Astrocyte (in vitro differentiated cells and primary cell): Measurements from ENCODE around the gene PLCL1. TPM values are rescaled to one million over a fixed set of nuclear protein-coding genes. Genes with fewer than 3 reads are reported as not detected.

Source experiments
- DNase-seq: peaks from one replicate; pipeline ENCODE4 v3.0.0-alpha.2; 2010; ENCODE audit warnings: low read depth
- FAIRE-seq: peaks from 2 replicates; lab custom pipeline; 2011; peaks lifted over from hg19 to GRCh38; lab: Jason Lieb, UNC
- H2AFZ ChIP-seq: 2 replicates; pipeline ENCODE4 v1.6.0; 2012; ENCODE audit warnings: low read depth, low read length, inconsistent platforms
- H3K27ac ChIP-seq: 2 replicates; pipeline ENCODE4 v1.5.1; 2011; ENCODE audit warnings: low read depth, low read length, inconsistent platforms
- H3K27me3 ChIP-seq: 2 replicates; pipeline ENCODE4 v1.6.0; 2011; ENCODE audit warnings: low read length, inconsistent platforms; ENCODE audit not compliant: insufficient read depth
- H3K36me3 ChIP-seq: 2 replicates; pipeline ENCODE4 v1.5.1; 2011; ENCODE audit warnings: low read length, inconsistent platforms; ENCODE audit not compliant: insufficient read depth
- H3K4me1 ChIP-seq: 2 replicates; pipeline ENCODE4 v1.5.1; 2011; ENCODE audit warnings: low read length, inconsistent platforms; ENCODE audit not compliant: insufficient read depth
- H3K4me2 ChIP-seq: 2 replicates; pipeline ENCODE4 v1.6.0; 2012; ENCODE audit warnings: low read length, inconsistent platforms
- H3K4me3 ChIP-seq: 2 replicates; pipeline ENCODE4 v1.5.1; 2011; ENCODE audit warnings: low read depth, mild to moderate bottlenecking, low read length, inconsistent platforms; ENCODE audit not compliant: insufficient read depth
- H3K79me2 ChIP-seq: 2 replicates; pipeline ENCODE4 v1.6.0; 2012; ENCODE audit warnings: mild to moderate bottlenecking, low read length, inconsistent platforms; ENCODE audit not compliant: insufficient read depth
- H3K9ac ChIP-seq: 2 replicates; pipeline ENCODE4 v1.6.0; 2012; ENCODE audit warnings: mild to moderate bottlenecking, low read length, inconsistent platforms
- H3K9me3 ChIP-seq: 2 replicates; pipeline ENCODE4 v1.5.1; 2012; ENCODE audit warnings: low read depth, mild to moderate bottlenecking, low read length, inconsistent platforms; ENCODE audit not compliant: insufficient read depth
- H4K20me1 ChIP-seq: 2 replicates; pipeline ENCODE4 v1.6.0; 2012; ENCODE audit warnings: low read length, inconsistent platforms; ENCODE audit not compliant: insufficient read depth
- H3K27ac Mint-ChIP-seq: one replicate; pipeline ENCODE4 v1.8.0; 2021; ENCODE audit warnings: mild to moderate bottlenecking, mixed read lengths; ENCODE audit not compliant: unreplicated experiment
- H3K27me3 Mint-ChIP-seq: one replicate; pipeline ENCODE4 v1.8.0; 2021; ENCODE audit warnings: low read depth, mixed read lengths; ENCODE audit not compliant: unreplicated experiment
- H3K36me3 Mint-ChIP-seq: one replicate; pipeline ENCODE4 v1.8.0; 2021; ENCODE audit warnings: low read depth, mixed read lengths; ENCODE audit not compliant: unreplicated experiment
- H3K4me1 Mint-ChIP-seq: one replicate; pipeline ENCODE4 v1.8.0; 2021; ENCODE audit warnings: low read depth, mixed read lengths; ENCODE audit not compliant: unreplicated experiment
- H3K4me3 Mint-ChIP-seq: one replicate; pipeline ENCODE4 v1.8.0; 2021; ENCODE audit warnings: mild to moderate bottlenecking, moderate library complexity, mixed read lengths; ENCODE audit not compliant: unreplicated experiment
- H3K9me3 Mint-ChIP-seq: one replicate; pipeline ENCODE4 v1.8.0; 2021; ENCODE audit warnings: mild to moderate bottlenecking, mixed read lengths; ENCODE audit not compliant: unreplicated experiment
- EZH2 ChIP-seq: IDR thresholded peaks from 2 replicates; pipeline ENCODE4 v1.6.1; 2012; ENCODE audit warnings: mild to moderate bottlenecking, low read length, inconsistent platforms; ENCODE audit not compliant: insufficient read depth
- total RNA-seq: library from RNA; stranded (reverse); gene quantifications from 2 replicates; pipeline ENCODE4 v1.2.1, GENCODE V29; 2021
- TF ChIP-seq, protein P1 (sequence below): IDR thresholded peaks from 2 replicates; pipeline ENCODE4 v1.5.1; 2011; ENCODE audit warnings: low read depth, mild to moderate bottlenecking, inconsistent platforms, low read length, moderate library complexity; ENCODE audit not compliant: insufficient read depth

The PLCL1 gene
- total RNA-seq, 1 donor from 2014 or later = 0.84 TPM

DNA sequence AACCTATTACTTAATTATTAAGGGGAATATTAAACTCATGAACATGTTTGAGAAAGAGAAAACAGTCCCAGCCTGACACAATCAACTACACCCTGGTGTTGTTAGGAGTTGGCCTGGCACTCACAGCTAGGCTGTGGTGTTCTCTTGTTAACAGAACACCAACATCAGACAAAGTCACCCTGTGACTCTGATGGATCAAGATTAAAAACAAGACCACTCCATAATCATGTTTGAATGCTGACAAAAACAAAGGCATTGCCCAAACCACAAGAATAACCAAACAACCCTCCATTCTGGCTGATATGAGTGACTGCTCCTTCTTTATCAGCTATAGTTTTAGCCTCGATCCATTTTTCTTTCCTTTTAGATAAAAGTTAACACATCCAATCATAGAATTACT is 22.3 kb upstream of the PLCL1 start:
- Mint-ChIP-seq H3K4me1 (no peaks in the 10 kb centered on the region), H3K4me3 (no peak overlapping the region), H3K27ac (no peak overlapping the region), H3K9me3 (peaks cover 2% of the 10 kb centered on the region), H3K36me3 (no peaks in the 10 kb centered on the region), H3K27me3 (no peaks in the 10 kb centered on the region)
- H3K4me1 ChIP-seq = no peaks in the 10 kb centered on the region
- no peak for DNase-seq
- H3K27ac ChIP-seq = no peak overlapping the region
- no peaks in the 10 kb centered on the region for H3K9me3 ChIP-seq
- H3K27me3 ChIP-seq = peaks cover 11% of the 10 kb centered on the region
- no peak for FAIRE-seq
- H4K20me1 ChIP-seq = no peaks in the 10 kb centered on the region
- no peaks in the 10 kb centered on the region for H3K36me3 ChIP-seq
- H3K79me2 ChIP-seq = no peaks in the 10 kb centered on the region
- TF ChIP-seq, protein P1, sequence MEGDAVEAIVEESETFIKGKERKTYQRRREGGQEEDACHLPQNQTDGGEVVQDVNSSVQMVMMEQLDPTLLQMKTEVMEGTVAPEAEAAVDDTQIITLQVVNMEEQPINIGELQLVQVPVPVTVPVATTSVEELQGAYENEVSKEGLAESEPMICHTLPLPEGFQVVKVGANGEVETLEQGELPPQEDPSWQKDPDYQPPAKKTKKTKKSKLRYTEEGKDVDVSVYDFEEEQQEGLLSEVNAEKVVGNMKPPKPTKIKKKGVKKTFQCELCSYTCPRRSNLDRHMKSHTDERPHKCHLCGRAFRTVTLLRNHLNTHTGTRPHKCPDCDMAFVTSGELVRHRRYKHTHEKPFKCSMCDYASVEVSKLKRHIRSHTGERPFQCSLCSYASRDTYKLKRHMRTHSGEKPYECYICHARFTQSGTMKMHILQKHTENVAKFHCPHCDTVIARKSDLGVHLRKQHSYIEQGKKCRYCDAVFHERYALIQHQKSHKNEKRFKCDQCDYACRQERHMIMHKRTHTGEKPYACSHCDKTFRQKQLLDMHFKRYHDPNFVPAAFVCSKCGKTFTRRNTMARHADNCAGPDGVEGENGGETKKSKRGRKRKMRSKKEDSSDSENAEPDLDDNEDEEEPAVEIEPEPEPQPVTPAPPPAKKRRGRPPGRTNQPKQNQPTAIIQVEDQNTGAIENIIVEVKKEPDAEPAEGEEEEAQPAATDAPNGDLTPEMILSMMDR = no peak
- no peak for TF ChIP-seq EZH2
- H3K4me3 ChIP-seq = no peak overlapping the region
- H3K4me2 ChIP-seq = no peak overlapping the region
- no peak overlapping the region for H2AFZ ChIP-seq
- H3K9ac ChIP-seq = no peak overlapping the region

DNA sequence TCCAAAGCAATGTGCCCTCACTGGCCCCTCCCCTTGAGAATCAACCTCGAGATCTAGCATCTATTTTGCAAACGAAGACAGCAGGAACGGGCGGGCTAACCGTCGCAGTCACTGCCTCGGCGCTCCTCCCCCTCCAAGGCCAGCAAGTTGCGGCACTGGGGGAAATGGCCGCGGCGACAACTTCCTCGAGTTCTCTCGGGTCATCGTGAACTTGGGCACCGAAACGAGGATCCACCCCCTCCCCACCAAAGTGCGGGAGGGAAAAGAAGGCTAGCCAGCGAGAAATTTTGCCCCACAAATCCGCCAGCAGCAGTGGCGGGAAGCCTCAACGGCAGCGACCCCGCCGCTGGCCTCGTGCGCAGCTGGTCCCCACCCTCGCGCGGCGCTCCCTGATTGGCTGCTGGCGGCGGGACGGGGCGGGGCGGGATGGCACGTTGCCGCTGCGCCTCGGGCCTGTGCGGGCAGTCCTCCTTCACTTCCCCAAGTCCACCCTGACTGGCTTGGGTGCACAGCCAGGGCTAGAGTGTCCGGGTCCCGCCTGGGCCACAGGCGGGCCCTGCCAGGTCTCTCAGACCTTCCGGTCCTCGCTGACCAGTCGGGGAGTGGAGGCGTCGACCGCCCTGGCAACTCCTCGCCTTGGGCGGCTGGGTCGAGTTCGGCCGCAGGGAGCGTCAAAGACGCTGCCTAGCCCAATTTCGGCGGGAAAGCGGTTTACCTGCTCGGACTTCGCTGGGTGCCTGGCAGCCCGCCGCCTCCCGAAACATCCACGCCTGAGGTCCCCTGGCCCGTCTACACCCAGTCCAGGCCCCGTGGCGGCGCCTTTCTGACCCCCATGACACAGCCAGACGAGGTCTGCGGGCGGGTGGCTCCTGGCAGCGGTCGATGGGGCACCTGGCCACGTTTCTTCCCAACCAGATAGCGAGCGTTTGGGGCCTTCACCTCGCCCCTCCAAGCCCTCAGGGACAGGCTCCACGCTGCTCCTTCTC is 19.1 kb upstream of the PLCL1 start, which contains the start of gene BOLL:
BOLL (minus strand) TSS at position 364 of the 986 bp plus-strand sequence. CDS start 3,469 bp downstream, outside the sequence.
- Histone ChIP-seq H4K20me1 (no peaks in the 10 kb centered on the region), H3K9me3 (no peaks in the 10 kb centered on the region), H2AFZ (peak within 1 kb of the TSS; percentile 49), H3K9ac (no peak within 1 kb of the TSS), H3K4me3 (peak within 1 kb of the TSS; percentile 40), H3K4me2 (peak within 1 kb of the TSS; percentile 83), H3K4me1 (no peaks in the 10 kb centered on the region), H3K79me2 (no peaks in the 10 kb centered on the region), H3K27me3 (peaks cover 16% of the 10 kb centered on the region), H3K36me3 (no peaks in the 10 kb centered on the region), H3K27ac (no peak within 1 kb of the TSS)
- FAIRE-seq = no peak
- H3K27me3 Mint-ChIP-seq = peaks cover 5% of the 10 kb centered on the region
- TF ChIP-seq, protein P1 = no peak
- TF ChIP-seq EZH2 = no peak
- H3K27ac Mint-ChIP-seq = no peak within 1 kb of the TSS
- no peaks in the 10 kb centered on the region for H3K4me1 Mint-ChIP-seq
- no peak for DNase-seq
- H3K4me3 Mint-ChIP-seq = no peak within 1 kb of the TSS
- H3K36me3 Mint-ChIP-seq = no peaks in the 10 kb centered on the region
- H3K9me3 Mint-ChIP-seq = peaks cover 2% of the 10 kb centered on the region
